Measurements from ENCODE around the gene LUM.
A peak's percentile ranks its signal among the peaks of the same experiment; 100 is the strongest.
"Not testable (repeated sequence)": the region's sequence is repeated elsewhere in the genome, so short reads cannot be mapped to it uniquely, and the experiment has no call there.

The LUM gene

DNA sequence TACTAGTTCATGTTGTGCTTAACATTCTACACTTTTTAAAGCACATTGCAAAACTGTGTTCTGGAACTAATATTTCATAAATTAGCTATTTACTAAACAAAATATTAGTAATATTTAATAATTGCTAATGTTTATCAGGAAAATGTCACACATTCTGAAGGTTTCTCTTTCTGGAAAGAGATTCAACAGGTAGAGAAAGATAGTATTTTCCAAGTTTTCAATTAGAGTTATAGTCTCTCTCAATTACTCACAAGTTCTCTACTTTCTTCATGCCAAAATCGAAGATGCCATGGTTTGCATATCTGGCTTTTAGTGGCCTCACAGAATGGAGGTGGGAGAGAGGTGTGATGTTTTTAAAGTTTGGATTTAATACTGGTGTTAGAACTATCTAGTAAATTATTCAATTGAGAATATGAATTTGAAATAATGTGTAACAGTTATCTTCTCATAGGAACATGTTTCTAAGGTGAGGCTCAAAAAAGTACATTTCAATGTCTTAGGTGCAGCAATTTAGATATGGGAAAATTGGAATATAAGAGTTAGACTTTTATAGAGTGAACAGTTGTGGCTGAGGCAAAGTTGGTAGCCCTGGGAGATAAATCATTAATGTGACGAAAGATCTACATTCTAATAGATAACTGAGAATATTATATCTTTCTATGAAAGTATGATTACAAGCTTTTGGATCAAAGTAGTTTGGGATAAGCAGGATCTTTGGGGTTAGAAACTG lies 1.5 kb downstream of the LUM start:
- no peak for DNase-seq (ENCODE audit: low spot score)

GRCh38 chr12:91109148-91109564 lies 2.1 kb downstream of the LUM start:
- peak; percentile 42 for DNase-seq (ENCODE audit: low spot score)

DNA sequence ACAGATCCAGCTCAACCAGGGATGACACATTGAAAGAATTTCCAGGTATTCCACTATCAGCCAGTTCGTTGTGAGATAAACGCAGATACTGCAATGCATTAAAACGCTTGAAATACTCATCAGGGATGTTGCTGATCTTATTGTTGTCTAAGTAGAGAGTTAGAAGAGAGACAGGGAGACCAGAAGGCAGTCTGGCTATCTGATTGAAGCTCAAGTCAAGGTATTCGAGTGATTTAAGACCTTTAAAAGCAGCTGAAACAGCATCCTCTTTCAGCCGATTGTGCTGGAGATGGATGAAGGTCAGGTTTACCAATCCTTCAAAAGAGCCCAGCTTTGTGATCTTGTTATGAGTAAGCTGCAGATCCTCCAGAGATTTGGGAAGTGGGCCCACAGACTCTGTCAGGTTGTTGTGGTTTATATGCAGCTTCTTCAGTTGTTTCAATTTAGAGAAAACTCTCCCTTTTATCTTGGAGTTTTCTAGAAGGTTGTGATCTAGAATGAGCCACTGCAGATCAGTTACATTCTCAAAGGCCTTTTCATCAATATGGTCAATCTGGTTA lies 3.0 kb downstream of the LUM start:
- DNase-seq (ENCODE audit: low spot score), result no peak

DNA sequence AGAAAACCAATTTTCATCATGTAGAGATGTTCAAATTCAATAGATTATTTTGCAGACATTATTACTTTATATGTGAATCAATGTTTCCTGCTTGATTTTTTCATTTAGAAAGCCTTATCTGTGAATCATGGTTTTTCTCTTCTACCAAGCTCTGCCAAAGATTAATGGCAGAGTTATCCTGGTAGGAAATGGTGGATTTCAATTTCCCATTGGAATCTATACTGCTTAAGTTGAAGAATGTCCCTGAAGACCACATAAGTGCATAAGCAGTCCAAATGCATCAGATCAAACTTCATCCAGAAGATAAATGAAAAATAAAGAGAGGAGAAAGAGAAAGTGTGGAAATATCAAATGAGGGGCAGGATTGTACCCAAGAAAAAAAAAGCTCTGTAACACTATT lies 5.0 kb downstream of the LUM start:
- DNase-seq (ENCODE audit: low spot score), result no peak

DNA sequence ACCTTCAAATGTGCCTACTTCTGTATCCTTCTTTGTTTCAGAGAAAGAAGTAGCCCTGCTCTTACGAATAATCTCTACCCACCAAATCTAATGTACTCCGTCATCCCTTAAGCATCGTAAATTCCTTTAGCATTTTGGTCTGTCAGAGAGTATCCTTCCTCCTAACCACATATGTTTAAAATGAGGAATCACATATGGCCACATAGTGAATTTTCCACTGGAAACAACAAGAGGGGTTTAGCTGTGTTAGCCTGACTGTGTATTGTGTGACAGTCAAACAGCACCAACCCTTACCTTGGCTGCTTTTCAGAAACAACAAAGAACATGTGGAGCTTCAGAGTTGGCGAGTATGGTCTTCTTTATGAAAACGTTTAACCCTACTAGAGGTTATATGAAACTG lies 5.5 kb downstream of the LUM start:
- no peak for DNase-seq (ENCODE audit: low spot score)

- DNase-seq (ENCODE audit: low spot score), result no peak
These were observed 6.4 kb downstream of the LUM start for GRCh38 chr12:91104812-91105466.

DNA sequence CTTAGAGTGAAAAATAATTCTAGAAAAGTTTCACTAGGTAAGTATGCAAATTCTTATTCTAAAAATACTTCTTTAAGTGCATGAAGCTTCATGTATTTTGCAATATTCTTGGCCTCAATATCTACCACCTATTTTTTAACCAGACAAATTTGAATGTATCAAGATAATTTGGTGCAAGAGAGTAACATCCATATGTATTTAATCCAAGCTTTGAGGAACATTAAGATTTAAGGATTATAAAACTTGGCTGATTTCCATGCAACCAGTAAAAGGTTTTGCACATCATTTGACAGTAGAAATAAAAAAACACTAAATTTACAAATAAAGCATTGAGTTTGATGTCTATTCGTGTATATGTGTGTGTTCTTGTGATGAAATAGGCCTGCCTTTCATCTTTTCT lies 7.7 kb downstream of the LUM start:
- no peak for DNase-seq (ENCODE audit: low spot score)

GRCh38 chr12:91103101-91103500 lies 8.2 kb downstream of the LUM start:
- DNase-seq (ENCODE audit: low spot score), result no peak

- DNase-seq (ENCODE audit: low spot score), result no peak
These were observed 10.4 kb downstream of the LUM start for GRCh38 chr12:91100906-91101305.

GRCh38 chr12:91099836-91100235 lies 11.5 kb downstream of the LUM start:
- no peak for DNase-seq (ENCODE audit: low spot score)

- DNase-seq (ENCODE audit: low spot score), result no peak
These were observed 12.0 kb downstream of the LUM start for GRCh38 chr12:91099341-91099740.

GRCh38 chr12:91098941-91099340 lies 12.4 kb downstream of the LUM start:
- no peak for DNase-seq (ENCODE audit: low spot score)

- no peak for DNase-seq (ENCODE audit: low spot score)
These were observed 12.8 kb downstream of the LUM start for GRCh38 chr12:91098461-91098860.

GRCh38 chr12:91094957-91095356 lies 16.3 kb downstream of the LUM start:
- DNase-seq (ENCODE audit: low spot score), result no peak

GRCh38 chr12:91094032-91094662 lies 17.1 kb downstream of the LUM start:
- DNase-seq (ENCODE audit: low spot score), result no peak

- DNase-seq (ENCODE audit: low spot score), result no peak
These were observed 18.0 kb downstream of the LUM start for GRCh38 chr12:91093341-91093740.

DNA sequence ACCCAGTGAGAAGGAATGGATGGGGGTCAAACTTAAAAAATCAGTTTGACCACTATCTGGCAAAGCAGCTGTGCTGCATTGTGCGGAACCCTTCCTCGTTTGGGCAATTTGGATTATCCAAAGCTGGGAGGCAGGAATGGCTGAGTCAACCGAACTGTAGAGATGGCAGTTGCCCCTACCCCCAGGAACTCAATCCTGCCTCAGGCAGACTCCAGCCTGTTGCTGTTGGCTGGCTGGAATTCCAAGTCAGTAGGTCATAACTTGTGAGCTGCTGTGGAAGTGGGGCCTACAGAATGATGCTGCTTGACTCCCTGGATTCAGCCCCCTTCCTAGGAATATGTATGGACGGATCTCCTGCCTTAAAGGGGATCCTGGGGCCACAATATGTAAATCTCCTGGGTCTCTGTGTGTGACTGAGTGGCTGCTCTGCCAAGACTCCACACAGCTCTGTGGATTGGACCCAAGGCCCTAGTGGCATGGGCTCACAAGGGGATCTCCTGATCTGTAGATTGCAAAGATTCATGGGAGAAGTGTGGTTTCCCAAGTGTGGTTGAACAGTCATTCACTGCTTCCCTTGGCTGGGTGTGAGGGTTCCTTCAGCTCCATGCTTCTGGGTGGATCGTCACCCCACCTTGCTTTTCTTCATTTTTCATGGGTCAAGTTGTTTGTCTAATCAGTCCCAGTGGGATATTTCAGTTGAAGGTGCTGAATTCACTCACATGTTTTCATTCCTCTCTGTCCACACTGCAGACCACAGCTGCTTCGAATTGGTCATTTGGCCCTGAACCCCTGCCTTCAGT lies 19.2 kb downstream of the LUM start:
- DNase-seq (ENCODE audit: low spot score), result no peak

- not testable (repeated sequence) for DNase-seq (ENCODE audit: low spot score)
These were observed 21.3 kb downstream of the LUM start for GRCh38 chr12:91089953-91090352.

GRCh38 chr12:91080041-91080440 lies 31.3 kb downstream of the LUM start:
- no peak for DNase-seq (ENCODE audit: low spot score)

- no peak for DNase-seq (ENCODE audit: low spot score)
These were observed 32.8 kb downstream of the LUM start for GRCh38 chr12:91078501-91078900.

DNA sequence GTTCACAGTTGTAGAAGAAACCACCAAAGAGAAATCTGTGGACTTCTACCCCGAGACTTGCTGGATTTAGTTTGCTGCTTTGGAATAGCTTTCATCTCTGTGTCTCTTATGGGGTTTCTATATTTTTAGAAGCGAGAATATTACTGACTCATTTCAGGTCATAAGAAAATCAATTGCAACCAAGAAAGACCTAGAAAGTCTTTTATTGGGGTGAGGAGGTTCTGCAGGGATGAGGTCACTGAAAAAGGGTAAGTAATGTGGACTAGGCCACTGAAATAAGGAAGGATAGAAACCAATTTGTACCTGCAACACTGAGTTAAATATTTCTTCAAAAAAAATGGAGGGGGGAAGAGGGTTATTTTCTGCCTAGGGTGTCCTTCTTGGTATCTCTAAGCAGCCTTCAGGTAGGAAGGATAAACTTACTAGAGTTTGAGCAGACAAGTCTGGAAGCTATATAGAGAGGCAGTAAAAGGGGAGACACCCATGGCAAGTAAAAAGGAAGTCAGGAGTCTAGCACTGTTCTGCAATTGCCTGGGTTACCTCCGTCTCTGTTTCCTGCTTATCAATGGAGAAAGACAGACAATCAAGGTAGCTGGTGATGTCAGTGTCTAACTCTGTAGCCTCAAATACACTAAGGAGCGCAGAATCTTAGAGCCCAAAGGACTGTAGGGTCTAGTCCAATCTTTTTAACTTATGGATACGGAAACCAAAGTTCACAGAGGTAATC lies 33.9 kb downstream of the LUM start:
- DNase-seq (ENCODE audit: low spot score), result no peak

DNA sequence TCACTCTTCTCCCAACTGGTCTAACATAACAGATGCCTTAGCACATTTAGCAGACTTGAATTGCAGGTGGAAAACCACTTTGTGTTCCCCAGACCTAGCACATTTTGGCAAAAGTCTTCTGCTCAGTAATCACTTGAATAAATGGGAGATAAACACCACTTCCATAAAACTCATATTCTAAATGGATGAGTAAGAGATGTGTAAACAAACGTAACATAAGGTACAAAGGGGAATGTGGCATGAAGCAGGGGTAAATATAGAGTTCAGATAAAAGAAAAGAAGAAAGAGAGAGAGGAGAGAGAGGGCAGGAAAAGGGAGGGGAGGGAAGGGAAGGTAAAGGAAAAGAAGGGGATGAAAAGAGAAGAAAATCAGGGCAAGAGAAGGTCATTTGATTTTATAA lies 36.4 kb downstream of the LUM start:
- DNase-seq (ENCODE audit: low spot score), result no peak
